Measurements from ENCODE around the gene ZNF541.

The ZNF541 gene

GRCh38 chr19:47539747-47540311 lies 33.1 kb downstream of the ZNF541 start:
- H3K9ac ChIP-seq (ENCODE audit: low read depth, low read length) = no peak overlapping the region
- H3K4me3 ChIP-seq (ENCODE audit: low read length) = no peak overlapping the region
- no peak overlapping the region for H3K27ac ChIP-seq (ENCODE audit: low read depth, low read length)
- no peaks in the 10 kb centered on the region for H3K9me3 ChIP-seq (ENCODE audit: insufficient read depth, low read depth, low read length)
- WGBS = 83% methylated on average over 12 of the region's 12 CpGs
- H3K27me3 ChIP-seq (ENCODE audit: insufficient read depth, low read length) = no peaks in the 10 kb centered on the region
- H3K4me1 ChIP-seq (ENCODE audit: insufficient read depth, low read length) = no peaks in the 10 kb centered on the region
- no peaks in the 10 kb centered on the region for H3K36me3 ChIP-seq (ENCODE audit: insufficient read depth, low read length)

DNA sequence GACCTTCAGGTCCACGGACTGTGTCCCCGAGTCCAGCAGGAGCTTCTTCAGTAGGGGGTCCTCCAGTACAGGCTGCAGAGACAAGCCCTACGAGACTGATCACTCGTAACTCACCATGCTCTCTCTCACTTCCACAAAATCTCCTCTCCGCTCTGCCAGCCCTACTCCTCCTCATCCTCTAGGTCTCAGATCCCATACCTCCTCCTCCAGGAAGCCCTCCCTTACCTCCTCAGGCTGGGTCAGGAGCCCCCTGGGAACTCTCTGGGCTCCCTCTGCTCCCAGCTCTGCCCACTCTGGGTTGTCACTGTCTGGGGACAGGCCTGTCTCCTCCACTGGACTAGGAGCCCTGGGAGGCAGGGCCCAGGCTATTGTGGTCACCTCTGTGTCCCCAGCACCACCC lies 34.1 kb downstream of the ZNF541 start:
- Histone ChIP-seq H3K27me3 (ENCODE audit: insufficient read depth, low read length) (no peaks in the 10 kb centered on the region), H3K4me1 (ENCODE audit: insufficient read depth, low read length) (no peaks in the 10 kb centered on the region), H3K4me3 (ENCODE audit: low read length) (no peak overlapping the region), H3K9me3 (ENCODE audit: insufficient read depth, low read depth, low read length) (no peaks in the 10 kb centered on the region), H3K36me3 (ENCODE audit: insufficient read depth, low read length) (no peaks in the 10 kb centered on the region), H3K9ac (ENCODE audit: low read depth, low read length) (no peak overlapping the region), H3K27ac (ENCODE audit: low read depth, low read length) (no peak overlapping the region)
- 91% methylated on average over 5 of the region's 5 CpGs for WGBS

DNA sequence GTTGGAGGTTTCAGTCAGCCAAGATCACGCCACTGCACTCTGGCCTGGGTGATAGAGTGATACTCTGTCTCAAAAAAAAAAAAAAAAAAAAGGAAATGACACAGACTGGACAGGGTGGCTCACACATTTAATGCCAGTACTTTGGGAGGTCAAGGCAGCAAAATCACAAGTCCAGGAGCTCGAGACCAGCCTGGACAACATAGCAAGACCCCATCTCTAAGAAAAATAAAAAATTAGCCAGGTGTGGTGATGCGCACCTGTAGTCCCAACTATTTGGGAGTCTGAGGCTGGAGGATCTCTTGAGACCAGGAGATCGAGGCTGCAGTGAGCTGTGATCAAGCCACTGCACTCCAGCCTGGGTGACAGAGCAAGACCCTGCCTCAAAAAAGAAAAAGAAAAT lies 35.5 kb downstream of the ZNF541 start:
- Histone ChIP-seq H3K9me3 (ENCODE audit: insufficient read depth, low read depth, low read length) (no peaks in the 10 kb centered on the region), H3K27ac (ENCODE audit: low read depth, low read length) (no peak overlapping the region), H3K36me3 (ENCODE audit: insufficient read depth, low read length) (no peaks in the 10 kb centered on the region), H3K4me1 (ENCODE audit: insufficient read depth, low read length) (no peaks in the 10 kb centered on the region), H3K9ac (ENCODE audit: low read depth, low read length) (no peak overlapping the region), H3K27me3 (ENCODE audit: insufficient read depth, low read length) (no peaks in the 10 kb centered on the region), H3K4me3 (ENCODE audit: low read length) (no peak overlapping the region)
- 89% methylated on average over 4 of the region's 4 CpGs for WGBS

DNA sequence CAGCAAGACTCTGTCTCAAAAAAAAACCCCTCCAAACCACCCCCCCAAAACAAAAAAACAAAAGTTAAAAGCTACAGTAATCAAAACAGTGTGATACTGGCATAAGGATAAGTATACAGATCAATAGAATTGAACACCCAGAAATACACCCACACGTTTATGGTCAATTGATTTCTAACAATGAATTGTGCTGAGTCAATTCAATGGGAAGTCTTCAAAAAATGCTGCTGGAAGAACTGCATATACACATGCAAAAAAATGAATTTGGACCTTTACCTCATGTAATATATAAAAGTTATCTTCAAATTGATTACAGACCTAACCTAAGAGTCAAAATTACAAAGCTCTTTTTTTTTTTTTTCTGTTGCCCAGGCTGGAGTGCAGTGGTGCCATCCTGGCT lies 38.3 kb downstream of the ZNF541 start:
- Histone ChIP-seq H3K27ac (ENCODE audit: low read depth, low read length) (no peak overlapping the region), H3K4me1 (ENCODE audit: insufficient read depth, low read length) (no peaks in the 10 kb centered on the region), H3K9me3 (ENCODE audit: insufficient read depth, low read depth, low read length) (no peaks in the 10 kb centered on the region), H3K36me3 (ENCODE audit: insufficient read depth, low read length) (no peaks in the 10 kb centered on the region), H3K27me3 (ENCODE audit: insufficient read depth, low read length) (no peaks in the 10 kb centered on the region), H3K4me3 (ENCODE audit: low read length) (no peak overlapping the region), H3K9ac (ENCODE audit: low read depth, low read length) (no peak overlapping the region)
- WGBS = no CpG with 5 or more reads among the region's 1 CpG

GRCh38 chr19:47531640-47532387 lies 41.1 kb downstream of the ZNF541 start:
- Histone ChIP-seq H3K4me3 (ENCODE audit: low read length) (no peak overlapping the region), H3K9ac (ENCODE audit: low read depth, low read length) (no peak overlapping the region), H3K4me1 (ENCODE audit: insufficient read depth, low read length) (no peaks in the 10 kb centered on the region), H3K27me3 (ENCODE audit: insufficient read depth, low read length) (no peaks in the 10 kb centered on the region), H3K27ac (ENCODE audit: low read depth, low read length) (no peak overlapping the region), H3K9me3 (ENCODE audit: insufficient read depth, low read depth, low read length) (no peaks in the 10 kb centered on the region), H3K36me3 (ENCODE audit: insufficient read depth, low read length) (no peaks in the 10 kb centered on the region)
- WGBS = 78% methylated on average over 14 of the region's 14 CpGs

GRCh38 chr19:47529018-47529742 lies 43.8 kb downstream of the ZNF541 start:
- H3K4me3 ChIP-seq (ENCODE audit: low read length) = no peak overlapping the region
- no peaks in the 10 kb centered on the region for H3K9me3 ChIP-seq (ENCODE audit: insufficient read depth, low read depth, low read length)
- no peak overlapping the region for H3K9ac ChIP-seq (ENCODE audit: low read depth, low read length)
- no peak overlapping the region for H3K27ac ChIP-seq (ENCODE audit: low read depth, low read length)
- no peaks in the 10 kb centered on the region for H3K36me3 ChIP-seq (ENCODE audit: insufficient read depth, low read length)
- WGBS = 86% methylated on average over 16 of the region's 16 CpGs
- H3K27me3 ChIP-seq (ENCODE audit: insufficient read depth, low read length) = no peaks in the 10 kb centered on the region
- H3K4me1 ChIP-seq (ENCODE audit: insufficient read depth, low read length) = no peaks in the 10 kb centered on the region

DNA sequence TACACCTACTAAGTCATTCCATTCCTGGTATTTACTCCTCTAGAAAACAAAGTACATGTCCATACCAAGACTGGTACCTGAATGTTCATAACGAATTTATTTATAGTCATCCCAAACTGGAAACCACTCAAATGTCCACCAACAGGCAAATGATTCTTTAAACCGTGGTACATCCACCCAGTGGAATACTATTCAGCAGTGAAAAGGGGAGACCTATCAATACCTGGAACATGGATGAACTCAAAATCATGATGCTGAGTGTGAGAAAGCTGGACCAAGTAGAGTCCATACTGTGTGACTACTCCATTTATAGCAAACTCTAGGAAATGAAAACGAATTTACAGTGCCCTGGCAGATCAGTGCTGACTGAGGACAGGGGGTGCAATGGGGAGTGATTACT lies 46.1 kb downstream of the ZNF541 start:
- no peaks in the 10 kb centered on the region for H3K4me1 ChIP-seq (ENCODE audit: insufficient read depth, low read length)
- H3K36me3 ChIP-seq (ENCODE audit: insufficient read depth, low read length) = no peaks in the 10 kb centered on the region
- H3K9me3 ChIP-seq (ENCODE audit: insufficient read depth, low read depth, low read length) = no peaks in the 10 kb centered on the region
- no peak overlapping the region for H3K4me3 ChIP-seq (ENCODE audit: low read length)
- H3K27me3 ChIP-seq (ENCODE audit: insufficient read depth, low read length) = no peaks in the 10 kb centered on the region
- no peak overlapping the region for H3K9ac ChIP-seq (ENCODE audit: low read depth, low read length)
- H3K27ac ChIP-seq (ENCODE audit: low read depth, low read length) = no peak overlapping the region
- WGBS = 84% methylated on average over 3 of the region's 3 CpGs

DNA sequence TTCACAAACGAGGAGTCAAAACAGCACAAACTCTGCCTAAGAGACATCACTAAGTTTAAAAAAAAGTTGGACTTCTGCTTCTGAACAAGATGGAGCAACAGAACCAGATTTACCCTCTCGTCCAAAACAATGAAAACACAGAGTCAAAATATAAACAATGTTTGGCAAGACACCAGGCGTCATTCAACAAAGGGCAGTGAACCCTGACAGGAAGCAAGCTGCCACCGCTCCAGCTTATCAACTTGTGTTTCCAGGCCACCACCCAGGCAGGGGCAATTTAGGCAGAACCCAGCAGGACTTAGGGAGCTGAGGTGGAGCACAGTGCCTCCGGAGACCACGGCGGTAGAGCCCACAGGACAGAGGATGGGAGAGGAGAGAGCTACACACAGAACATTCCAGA lies 49.5 kb downstream of the ZNF541 start:
- no peak overlapping the region for H3K9ac ChIP-seq (ENCODE audit: low read depth, low read length)
- WGBS = 83% methylated on average over 7 of the region's 7 CpGs
- no peaks in the 10 kb centered on the region for H3K9me3 ChIP-seq (ENCODE audit: insufficient read depth, low read depth, low read length)
- no peaks in the 10 kb centered on the region for H3K4me1 ChIP-seq (ENCODE audit: insufficient read depth, low read length)
- H3K4me3 ChIP-seq (ENCODE audit: low read length) = no peak overlapping the region
- H3K27me3 ChIP-seq (ENCODE audit: insufficient read depth, low read length) = no peaks in the 10 kb centered on the region
- H3K27ac ChIP-seq (ENCODE audit: low read depth, low read length) = no peak overlapping the region
- H3K36me3 ChIP-seq (ENCODE audit: insufficient read depth, low read length) = no peaks in the 10 kb centered on the region
